H1 (cell line): Measurements from ENCODE around the gene SEZ6L. TPM values are rescaled to one million over a fixed set of nuclear protein-coding genes. Genes with fewer than 3 reads are reported as not detected.

ENCODE experiments used
- CTCF ChIA-PET: fragments of 300-600 bp; sonication (Branson Sonifier 250); formaldehyde crosslinking; loops from one replicate; lab custom pipeline; 2021; ENCODE audit not compliant: partially characterized antibody; lab: Charles Lee
- POLR2A ChIA-PET: fragments of 300-600 bp; sonication (Branson Sonifier 250); formaldehyde crosslinking; loops from one replicate; lab custom pipeline; 2021; ENCODE audit warnings: inconsistent platforms; ENCODE audit not compliant: partially characterized antibody; lab: Charles Lee
- DNase-seq, 2 experiments: peaks; one replicate each; pipeline versions ENCODE4 v3.0.0 to v3.0.0-alpha.2; 2010 to 2022; ENCODE audit warnings: low spot score in 2 of 2, low read depth in 1 of 2, mixed read lengths in 1 of 2
- FAIRE-seq: peaks from 2 replicates; lab custom pipeline; 2011; peaks lifted over from hg19 to GRCh38; lab: Jason Lieb, UNC
- H2AFZ ChIP-seq: 2 replicates; pipeline ENCODE4 v1.8.1; 2012; ENCODE audit warnings: low read length, inconsistent platforms
- H2AK5ac ChIP-seq: 2 replicates; pipeline ENCODE4 v1.6.1; 2013; ENCODE audit warnings: low read depth, low read length
- H2BK120ac ChIP-seq: replicated peaks from 2 replicates; pipeline ENCODE3; 2013; ENCODE audit warnings: low read depth, low read length, inconsistent platforms
- H2BK12ac ChIP-seq: 2 replicates; pipeline ENCODE4 v1.6.1; 2013; ENCODE audit warnings: low read depth, low read length
- H2BK15ac ChIP-seq: 2 replicates; pipeline ENCODE4 v1.6.1; 2013; ENCODE audit warnings: low read length
- H2BK20ac ChIP-seq: 2 replicates; pipeline ENCODE4 v1.6.1; 2013; ENCODE audit warnings: low read length
- H2BK5ac ChIP-seq: 2 replicates; pipeline ENCODE4 v1.6.1; 2013; ENCODE audit warnings: low read depth, low read length
- H3K14ac ChIP-seq: 2 replicates; pipeline ENCODE4 v1.6.1; 2013; ENCODE audit warnings: inconsistent platforms; ENCODE audit not compliant: insufficient read length
- H3K18ac ChIP-seq: 2 replicates; pipeline ENCODE4 v1.6.1; 2013; ENCODE audit warnings: low read length; ENCODE audit errors: extremely low read depth
- H3K23ac ChIP-seq: 2 replicates; pipeline ENCODE4 v1.6.1; 2013; ENCODE audit warnings: inconsistent platforms; ENCODE audit not compliant: insufficient read length
- H3K23me2 ChIP-seq: 2 replicates; pipeline ENCODE4 v1.6.1; 2013; ENCODE audit warnings: low read depth, low read length
- H3K27ac ChIP-seq: 2 replicates; pipeline ENCODE4 v1.6.1; 2011; ENCODE audit warnings: low read depth, low read length, inconsistent platforms
- H3K27me3 ChIP-seq, 4 experiments: replicated peaks in 1 of 4; 1 replicate in 1 of 4; 2 replicates in 3 of 4; pipeline versions ENCODE4 v1.6.1 to v1.8.1; 2011 to 2013; ENCODE audit warnings: low read length in 3 of 4, mild to moderate bottlenecking in 3 of 4, inconsistent platforms in 2 of 4, mixed read lengths in 2 of 4, moderate library complexity in 1 of 4; ENCODE audit not compliant: control insufficient read depth in 3 of 4, insufficient read depth in 3 of 4; ENCODE audit errors: extremely low read depth in 1 of 4
- H3K36me3 ChIP-seq, 4 experiments: 2 replicates each; pipeline versions ENCODE4 v1.6.1 to v1.8.1; 2011 to 2013; ENCODE audit warnings: mild to moderate bottlenecking in 4 of 4, low read length in 3 of 4, moderate library complexity in 2 of 4, control low read depth in 1 of 4, inconsistent platforms in 1 of 4; ENCODE audit not compliant: insufficient read depth in 4 of 4, control insufficient read depth in 2 of 4
- H3K4ac ChIP-seq: replicated peaks from 2 replicates; pipeline ENCODE3; 2013; ENCODE audit warnings: low read length, low read depth, mixed read lengths, inconsistent platforms; ENCODE audit not compliant: insufficient read length
- H3K4me1 ChIP-seq, 4 experiments: replicated peaks in 1 of 4; 1 replicate in 1 of 4; 2 replicates in 3 of 4; pipeline versions ENCODE4 v1.6.1 to v1.8.1; 2011 to 2013; ENCODE audit warnings: low read length in 3 of 4, inconsistent platforms in 2 of 4, mixed read lengths in 1 of 4; ENCODE audit not compliant: insufficient read depth in 4 of 4, control insufficient read depth in 3 of 4
- H3K4me2 ChIP-seq, 2 experiments: 2 replicates each; pipeline versions ENCODE4 v1.6.1 to v1.8.1; 2011 to 2013; ENCODE audit warnings: low read depth in 2 of 2, low read length in 2 of 2, control low read depth in 1 of 2, inconsistent platforms in 1 of 2, mild to moderate bottlenecking in 1 of 2; ENCODE audit not compliant: insufficient read depth in 1 of 2
- H3K4me3 ChIP-seq, 4 experiments: fragments of 200-600, 300-600 bp in 1 of 4; sonication (generic), shearing (Covaris generic), sonication (Bioruptor Twin) in 1 of 4; 2 replicates each; pipeline versions ENCODE4 v1.5.1 to v1.8.1; 2011 to 2016; ENCODE audit warnings: low read length in 4 of 4, low read depth in 3 of 4, control low read depth in 2 of 4, inconsistent platforms in 2 of 4, mild to moderate bottlenecking in 2 of 4, mixed read lengths in 1 of 4, moderate library complexity in 1 of 4; ENCODE audit not compliant: insufficient read depth in 2 of 4; ENCODE audit errors: extremely low read depth in 1 of 4
- H3K56ac ChIP-seq: replicated peaks from 2 replicates; pipeline ENCODE3; 2013; ENCODE audit warnings: low read depth, mild to moderate bottlenecking, mixed read lengths, low read length, inconsistent platforms; ENCODE audit not compliant: insufficient read length
- H3K79me1 ChIP-seq: 2 replicates; pipeline ENCODE4 v1.6.1; 2013; ENCODE audit warnings: low read depth, low read length, control low read depth
- H3K79me2 ChIP-seq, 2 experiments: 2 replicates each; pipeline versions ENCODE4 v1.6.1 to v1.8.1; 2012 to 2013; ENCODE audit warnings: low read length in 2 of 2, mild to moderate bottlenecking in 2 of 2, inconsistent platforms in 1 of 2; ENCODE audit not compliant: insufficient read depth in 2 of 2, control insufficient read depth in 1 of 2
- H3K9ac ChIP-seq, 4 experiments: replicated peaks in 1 of 4; 1 replicate in 1 of 4; 2 replicates in 3 of 4; pipeline versions ENCODE4 v1.6.1 to v1.8.1; 2011 to 2013; ENCODE audit warnings: low read depth in 3 of 4, low read length in 3 of 4, control low read depth in 2 of 4, mild to moderate bottlenecking in 2 of 4, moderate library complexity in 2 of 4, inconsistent platforms in 1 of 4; ENCODE audit errors: extremely low read depth in 1 of 4
- H3K9me3 ChIP-seq, 2 experiments: 2 replicates each; pipeline versions ENCODE4 v1.6.1 to v1.8.1; 2012 to 2013; ENCODE audit warnings: mild to moderate bottlenecking in 2 of 2, moderate library complexity in 2 of 2, control low read depth in 1 of 2, inconsistent platforms in 1 of 2, low read depth in 1 of 2, low read length in 1 of 2, mixed read lengths in 1 of 2; ENCODE audit not compliant: insufficient read depth in 2 of 2
- H4K20me1 ChIP-seq, 2 experiments: replicated peaks in 1 of 2; 2 replicates each; pipeline versions ENCODE3 to v1.8.1; 2011 to 2013; ENCODE audit warnings: inconsistent platforms in 2 of 2, low read length in 2 of 2, mild to moderate bottlenecking in 1 of 2; ENCODE audit not compliant: insufficient read depth in 2 of 2, control insufficient read depth in 1 of 2
- H4K5ac ChIP-seq: 2 replicates; pipeline ENCODE4 v1.6.1; 2013; ENCODE audit warnings: low read length, low read depth, mixed read lengths, inconsistent platforms; ENCODE audit not compliant: insufficient read length
- H4K8ac ChIP-seq: 2 replicates; pipeline ENCODE4 v1.8.0; 2013; ENCODE audit warnings: mild to moderate bottlenecking, moderate library complexity, low read length, inconsistent platforms; ENCODE audit not compliant: insufficient read depth; ENCODE audit errors: extremely low read depth
- H4K91ac ChIP-seq: replicated peaks from 2 replicates; pipeline ENCODE3; 2013; ENCODE audit warnings: low read length, mixed read lengths, inconsistent platforms; ENCODE audit not compliant: insufficient read length
- BACH1 ChIP-seq: IDR thresholded peaks from 2 replicates; pipeline ENCODE4 v1.6.1; 2012; ENCODE audit warnings: low read length, improper control_type of control experiment
- BCL11A ChIP-seq, 2 experiments: IDR thresholded peaks; one replicate each; pipeline ENCODE4 v1.6.1; 2011; ENCODE audit warnings: low read depth in 2 of 2, low read length in 2 of 2, mild to moderate bottlenecking in 2 of 2
- CREB1 ChIP-seq: IDR thresholded peaks from 2 replicates; pipeline ENCODE4 v1.6.1; 2012; ENCODE audit warnings: inconsistent platforms
- GTF2F1 ChIP-seq: IDR thresholded peaks from 2 replicates; pipeline ENCODE4 v1.6.1; 2012; ENCODE audit warnings: low read depth, low read length, improper control_type of control experiment, borderline replicate concordance
- HDAC2 ChIP-seq, 2 experiments: fragments of 300-600 bp in 1 of 2; sonication (generic) in 1 of 2; IDR thresholded peaks; 2 replicates each; pipeline ENCODE4 v1.6.1; 2011 to 2012; ENCODE audit warnings: low read depth in 2 of 2, low read length in 2 of 2, mild to moderate bottlenecking in 2 of 2, moderate library complexity in 2 of 2, borderline replicate concordance in 1 of 2, inconsistent platforms in 1 of 2
- MAFK ChIP-seq: IDR thresholded peaks from 2 replicates; pipeline ENCODE4 v1.6.1; 2012; ENCODE audit warnings: low read depth, mild to moderate bottlenecking, improper control_type of control experiment, low read length
- POLR2AphosphoS5 ChIP-seq: IDR thresholded peaks from 2 replicates; pipeline ENCODE4 v1.6.1; 2011; ENCODE audit warnings: low read depth, low read length
- RNF2 ChIP-seq: fragments of 200-900, 300-1000 bp; sonication (generic); IDR thresholded peaks from 2 replicates; pipeline ENCODE4 v1.7.1; 2016; ENCODE audit warnings: borderline replicate concordance, low read depth, mild to moderate bottlenecking, antibody characterized with exemption, low read length; ENCODE audit not compliant: poor library complexity, severe bottlenecking; ENCODE audit errors: missing control alignments
- WGBS, 2 experiments: shearing (Covaris generic) in 1 of 2; methylation state at CpG; one replicate each; pipeline versions ENCODE4 v1.1.6 to v1.1.7; 2013 to 2015; ENCODE audit warnings: low lambda C conversion rate in 2 of 2, mixed read lengths in 2 of 2, inconsistent platforms in 1 of 2, low coverage in 1 of 2, missing lambda C conversion rate in 1 of 2; ENCODE audit not compliant: insufficient replicate concordance in 2 of 2, insufficient coverage in 1 of 2, insufficient read length in 1 of 2; ENCODE audit errors: extremely low coverage in 1 of 2, missing lambda C conversion rate in 1 of 2; 5-methylcytosine and 5-hydroxymethylcytosine counted together
- polyA plus RNA-seq, 7 experiments: library from polyadenylated mRNA; depleted of rRNA in 3 of 7; stranded (reverse) in 5 of 7; unstranded in 2 of 7; fragments of >200 nt in 5 of 7; fragments of 200-250 nt in 2 of 7; gene quantifications; 1 replicate in 5 of 7; 2 replicates in 1 of 7; 4 replicates in 1 of 7; pipeline versions ENCODE4 v1.2.1 to v1.2.3, GENCODE V29; 2011 to 2013; ENCODE audit warnings: missing spikeins in 2 of 7, mixed read lengths in 2 of 7
- total RNA-seq: library from RNA; stranded (reverse); fragmentation: NEBNext Ultra II Directional; extraction: Animal tissue kit (Norgen Biotek cat#: 25700); gene quantifications from 2 replicates; pipeline ENCODE4 v1.2.1, GENCODE V29; 2021

SEZ6L gene
- total and polyA plus RNA-seq, 2 of the 8 experiments (the other 6 are each of a cell fraction or from before 2014, with no cell fraction given): 0.06 to 0.33 TPM

DNA sequence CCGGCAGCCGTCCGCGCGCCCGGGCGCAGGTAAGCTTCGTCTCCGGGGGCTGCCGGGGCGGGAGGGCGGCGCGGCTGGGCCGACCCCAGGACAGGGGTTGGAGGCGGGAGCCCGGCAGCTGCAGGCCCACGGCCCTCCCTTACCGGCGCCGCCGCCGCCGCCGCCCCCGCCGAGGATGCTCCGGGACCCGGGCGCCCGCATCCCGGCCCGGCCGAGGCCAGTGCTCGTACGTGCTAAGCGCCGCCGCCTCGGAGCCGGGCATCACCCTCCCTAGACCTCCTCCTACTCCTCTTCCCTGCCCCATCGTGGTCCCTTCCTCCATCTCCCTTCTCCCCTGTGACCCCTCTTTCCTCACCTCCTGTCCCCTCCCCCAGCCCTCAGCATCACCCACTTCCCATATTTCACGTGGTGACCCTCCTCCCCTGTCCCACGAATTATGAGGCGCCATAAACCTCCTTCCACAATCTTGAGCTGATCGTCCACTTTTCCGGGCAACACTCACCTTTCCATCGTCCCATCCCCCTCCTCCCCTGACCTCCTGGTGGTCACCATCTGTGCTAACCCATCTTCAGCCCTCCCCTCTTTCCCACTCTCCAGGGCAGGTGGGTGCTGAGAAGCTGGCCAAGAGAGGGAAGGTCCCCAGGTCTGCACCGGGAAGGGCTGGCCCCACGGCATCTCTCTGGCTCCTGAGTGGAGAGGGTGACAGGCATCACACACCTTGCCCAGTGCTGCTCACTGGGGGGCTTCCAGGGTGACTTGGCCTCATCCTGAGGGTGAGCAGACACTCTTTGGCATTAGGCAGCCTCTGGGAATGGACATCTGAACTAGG, 260.4 kb downstream of the SEZ6L start:
- Histone ChIP-seq H2BK5ac (no peak overlapping the region; the same call in 1 of the 2 replicates), H4K91ac (no peak overlapping the region), H3K4me3 (peak overlapping the region; percentile 61 to 85 (median 71)), H3K23ac (no peak overlapping the region), H2BK20ac (no peak overlapping the region), H3K79me1 (peaks cover 3% of the 10 kb centered on the region), H3K56ac (no peak overlapping the region), H3K18ac (peak overlapping the region; percentile 83; the same call in 1 of the 2 replicates), H4K5ac (no peak overlapping the region), H3K27me3 (peaks cover 0 to 6% (median 6%) of the 10 kb centered on the region in 4 experiments; a peak in 4 of 7 replicates), H3K4ac (no peak overlapping the region), H2AK5ac (no peak overlapping the region), H3K27ac (no peak overlapping the region), H2BK12ac (no peak overlapping the region), H2BK15ac (0 out of 2 replicates have a peak overlapping the region, but pooled peaks have one; percentile 61), H3K23me2 (peaks cover 13% of the 10 kb centered on the region), H3K14ac (no peak overlapping the region), H4K20me1 (no peaks in the 10 kb centered on the region), H3K9ac (peak overlapping the region in 2 of 4 experiments; percentile 31 to 67; a peak in 5 of 7 replicates), H2AFZ (peak overlapping the region; percentile 52; the same call in 1 of the 2 replicates), H3K9me3 (no peaks in the 10 kb centered on the region), H3K4me1 (peaks cover 0 to 8% (median 2%) of the 10 kb centered on the region in 4 experiments; a peak in 4 of 7 replicates), H2BK120ac (no peak overlapping the region), H3K36me3 (peaks cover 0 to 7% (median 2%) of the 10 kb centered on the region in 4 experiments; a peak in 2 of 8 replicates), H3K4me2 (peak overlapping the region; percentile 92 to 96), H4K8ac (no peak overlapping the region; the same call in 1 of the 2 replicates), H3K79me2 (no peaks in the 10 kb centered on the region; a peak in 1 of 4 replicates)
- POLR2A ChIA-PET: interaction anchor here (0.6 to 3.3 kb wide), 6 partner anchors 9 to 587 kb away, joined by 3 to 15 read pairs (median 8); no protein-coding TSS in a partner anchor
- CTCF ChIA-PET: interaction anchor here (0.7 to 2.5 kb wide), 13 partner anchors 8 to 370 kb away, joined by 3 to 9 read pairs (median 5); no protein-coding TSS in a partner anchor
- no peak for DNase-seq
- no peak for FAIRE-seq
- WGBS, 2 experiments: 21% methylated on average over 13 of the region's 50 CpGs; no CpG with 5 or more reads in 1 of the 2 experiments
- TF ChIP-seq MAFK: no peak
- no peak for TF ChIP-seq POLR2AphosphoS5
- no peak for TF ChIP-seq RNF2
- TF ChIP-seq HDAC2 (IDR thresholded peaks at IDR 0.05; ENCODE audit: borderline replicate concordance in 1 of 2, low read depth in 2 of 2, low read length in 2 of 2): no peak
- no peak for TF ChIP-seq BACH1
- 0 out of 2 replicates have a peak, but pooled peaks have one; percentile 3 for TF ChIP-seq CREB1
- TF ChIP-seq BCL11A (IDR thresholded peaks at IDR 0.05; ENCODE audit: low read depth in 2 of 2, low read length in 2 of 2): no peak
- no peak for TF ChIP-seq GTF2F1
